Activated T-helper 2 cell treated with anti-CD3 and anti-CD28 coated beads, Interferon-gamma antibody, Interleukin-2, Interleukin-4, amounts not matched to agents 10 μg/mL and 5 μg/mL and 100 μg/mL, durations not matched to agents 14 hours and 24 hours and 36 hours (primary cell): ENCODE measurements around the gene FSIP2. TPM values are rescaled to one million over a fixed set of nuclear protein-coding genes. Genes with fewer than 3 reads are reported as not detected.

ENCODE experiments used
- DNase-seq: peaks from one replicate; pipeline ENCODE4 v3.0.0; 2021; ENCODE audit warnings: low spot score
- H3K27ac Mint-ChIP-seq: one replicate; pipeline ENCODE4 v1.8.0; 2021; ENCODE audit warnings: mixed read lengths
- H3K27me3 Mint-ChIP-seq: one replicate; pipeline ENCODE4 v1.8.0; 2021; ENCODE audit warnings: low read depth, mixed read lengths
- H3K36me3 Mint-ChIP-seq: one replicate; pipeline ENCODE4 v1.8.0; 2021; ENCODE audit warnings: low read depth, mixed read lengths
- H3K4me1 Mint-ChIP-seq: one replicate; pipeline ENCODE4 v1.8.0; 2021; ENCODE audit warnings: low read depth, mixed read lengths
- H3K4me3 Mint-ChIP-seq: one replicate; pipeline ENCODE4 v1.8.0; 2021; ENCODE audit warnings: low read depth, mild to moderate bottlenecking, moderate library complexity, mixed read lengths
- H3K9me3 Mint-ChIP-seq: one replicate; pipeline ENCODE4 v1.8.0; 2021; ENCODE audit warnings: mixed read lengths
- intact Hi-C: fragments of 100-400 bp; cut with micrococcal nuclease; formaldehyde crosslinking; loops from one replicate; pipeline ENCODE4 v1.15.1; 2023
- total RNA-seq: library from RNA; stranded (reverse); gene quantifications from 2 replicates; pipeline ENCODE4 v1.2.3, GENCODE V29; 2022

Gene FSIP2
- total RNA-seq, 1 donor from 2014 or later = 0.21 TPM

DNA sequence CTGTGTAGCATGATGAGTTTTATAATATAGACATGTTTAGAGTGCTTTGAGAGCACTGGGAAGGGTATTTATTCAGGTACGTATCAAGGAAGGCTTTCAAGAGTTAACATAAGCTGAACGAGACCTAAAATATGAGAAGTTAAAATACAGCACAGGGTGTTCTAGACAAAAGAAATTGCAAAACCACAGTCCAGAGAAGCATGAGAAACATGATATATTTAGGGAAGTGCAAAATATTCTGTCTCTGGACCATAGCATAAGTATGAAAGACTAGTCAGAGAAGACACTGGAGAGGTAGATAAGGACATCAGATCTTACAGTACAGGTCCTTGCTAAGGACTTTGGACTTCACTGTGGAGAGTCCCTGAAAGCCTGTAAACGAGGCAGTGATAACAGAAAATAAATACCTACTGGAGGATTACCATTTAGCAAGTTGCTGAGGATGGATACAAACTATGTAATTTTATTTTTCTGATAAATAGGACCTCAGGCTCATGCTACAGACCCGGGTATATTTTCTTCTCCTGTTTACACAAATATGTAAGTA lies 43.7 kb downstream of the FSIP2 start:
- no peaks in the 10 kb centered on the region for H3K9me3 Mint-ChIP-seq

GRCh38 chr2:185785156-185785555 lies 46.6 kb downstream of the FSIP2 start:
- intact Hi-C loops = no loop called here
- H3K27ac Mint-ChIP-seq = no peak overlapping the region
- H3K27me3 Mint-ChIP-seq = no peaks in the 10 kb centered on the region
- no peak for DNase-seq
- H3K9me3 Mint-ChIP-seq = no peaks in the 10 kb centered on the region
- no peaks in the 10 kb centered on the region for H3K4me1 Mint-ChIP-seq
- H3K4me3 Mint-ChIP-seq = no peak overlapping the region
- no peaks in the 10 kb centered on the region for H3K36me3 Mint-ChIP-seq

More for the DNA sequence above, 43.7 kb downstream of the FSIP2 start:
- no peak overlapping the region for H3K4me3 Mint-ChIP-seq
- intact Hi-C loops = no loop called here
- H3K27ac Mint-ChIP-seq = no peak overlapping the region
- no peaks in the 10 kb centered on the region for H3K27me3 Mint-ChIP-seq
- no peaks in the 10 kb centered on the region for H3K4me1 Mint-ChIP-seq
- DNase-seq = no peak
- no peaks in the 10 kb centered on the region for H3K36me3 Mint-ChIP-seq

- intact Hi-C loops = no loop called here
- Mint-ChIP-seq H3K9me3 (no peaks in the 10 kb centered on the region), H3K4me3 (no peak overlapping the region), H3K27me3 (no peaks in the 10 kb centered on the region), H3K4me1 (no peaks in the 10 kb centered on the region), H3K27ac (no peak overlapping the region), H3K36me3 (no peaks in the 10 kb centered on the region)
- no peak for DNase-seq
These were observed 47.4 kb downstream of the FSIP2 start for GRCh38 chr2:185785851-185786473.

GRCh38 chr2:185787227-185788145 lies 48.9 kb downstream of the FSIP2 start:
- intact Hi-C loops = no loop called here
- no peaks in the 10 kb centered on the region for H3K4me1 Mint-ChIP-seq
- DNase-seq = no peak
- H3K9me3 Mint-ChIP-seq = peaks cover 4% of the 10 kb centered on the region
- H3K4me3 Mint-ChIP-seq = no peak overlapping the region
- no peaks in the 10 kb centered on the region for H3K27me3 Mint-ChIP-seq
- H3K36me3 Mint-ChIP-seq = no peaks in the 10 kb centered on the region
- H3K27ac Mint-ChIP-seq = no peak overlapping the region

DNA sequence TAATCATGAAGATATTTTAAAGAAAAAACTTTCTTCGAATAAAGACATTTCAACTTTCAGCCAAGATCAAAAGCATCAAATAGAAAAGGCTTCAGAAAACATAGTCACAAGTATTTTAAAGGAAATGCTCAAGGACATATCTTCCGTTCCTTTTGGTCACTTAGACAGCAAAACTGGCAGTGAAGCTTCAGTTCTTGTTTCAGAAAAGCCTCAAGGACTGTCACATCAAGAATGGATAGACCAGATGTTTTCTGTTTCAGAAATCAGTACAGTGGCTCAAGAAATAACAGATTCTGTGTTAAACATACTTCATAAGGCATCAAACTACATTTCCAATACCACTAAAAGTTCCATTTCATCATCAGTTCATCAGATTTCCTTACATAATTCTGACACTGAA lies 51.8 kb downstream of the FSIP2 start:
- Mint-ChIP-seq H3K4me3 (no peak overlapping the region), H3K36me3 (no peaks in the 10 kb centered on the region), H3K9me3 (peaks cover 9% of the 10 kb centered on the region), H3K27ac (no peak overlapping the region), H3K27me3 (no peaks in the 10 kb centered on the region), H3K4me1 (no peaks in the 10 kb centered on the region)
- intact Hi-C loops = no loop called here
- DNase-seq = no peak

GRCh38 chr2:185793532-185794345 lies 55.1 kb downstream of the FSIP2 start:
- no peak overlapping the region for H3K4me3 Mint-ChIP-seq
- H3K36me3 Mint-ChIP-seq = no peaks in the 10 kb centered on the region
- H3K27ac Mint-ChIP-seq = no peak overlapping the region
- H3K4me1 Mint-ChIP-seq = peaks cover 6% of the 10 kb centered on the region
- intact Hi-C loops = no loop called here
- H3K27me3 Mint-ChIP-seq = no peaks in the 10 kb centered on the region
- no peak for DNase-seq
- H3K9me3 Mint-ChIP-seq = peaks cover 9% of the 10 kb centered on the region

- no peak for DNase-seq
- peaks cover 9% of the 10 kb centered on the region for H3K9me3 Mint-ChIP-seq
- no peak overlapping the region for H3K27ac Mint-ChIP-seq
- no peak overlapping the region for H3K4me3 Mint-ChIP-seq
- H3K4me1 Mint-ChIP-seq = peaks cover 6% of the 10 kb centered on the region
- no peaks in the 10 kb centered on the region for H3K27me3 Mint-ChIP-seq
- intact Hi-C loops = no loop called here
- H3K36me3 Mint-ChIP-seq = no peaks in the 10 kb centered on the region
These were observed 58.2 kb downstream of the FSIP2 start for GRCh38 chr2:185796758-185797157.

DNA sequence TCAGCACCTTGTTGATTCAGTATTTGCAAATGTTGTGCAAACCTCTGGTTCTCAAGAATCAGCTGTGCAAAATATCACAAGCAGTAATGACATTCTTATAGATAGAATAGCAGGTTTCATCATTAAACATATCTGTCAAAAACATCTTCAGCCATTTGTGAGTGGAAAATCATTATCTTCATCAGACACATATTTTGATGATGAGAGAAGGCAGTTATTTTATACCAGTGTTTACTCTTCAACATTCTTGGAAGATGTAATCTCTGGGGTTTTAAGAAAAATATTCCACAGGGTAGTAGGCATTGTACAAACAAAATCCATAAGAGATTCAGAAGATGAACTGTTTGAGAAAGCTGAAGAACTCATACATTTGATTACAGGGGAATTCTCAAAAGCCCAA lies 64.3 kb downstream of the FSIP2 start:
- Mint-ChIP-seq H3K4me3 (no peak overlapping the region), H3K27me3 (no peaks in the 10 kb centered on the region), H3K27ac (no peak overlapping the region), H3K36me3 (no peaks in the 10 kb centered on the region), H3K4me1 (no peaks in the 10 kb centered on the region), H3K9me3 (no peaks in the 10 kb centered on the region)
- intact Hi-C loops = no loop called here
- DNase-seq = no peak

- H3K4me1 Mint-ChIP-seq = no peaks in the 10 kb centered on the region
- no peak for DNase-seq
- no peaks in the 10 kb centered on the region for H3K27me3 Mint-ChIP-seq
- H3K36me3 Mint-ChIP-seq = no peaks in the 10 kb centered on the region
- H3K9me3 Mint-ChIP-seq = no peaks in the 10 kb centered on the region
- no peak overlapping the region for H3K27ac Mint-ChIP-seq
- intact Hi-C loops = no loop called here
- no peak overlapping the region for H3K4me3 Mint-ChIP-seq
These were observed 68.2 kb downstream of the FSIP2 start for GRCh38 chr2:185806783-185807182.

DNA sequence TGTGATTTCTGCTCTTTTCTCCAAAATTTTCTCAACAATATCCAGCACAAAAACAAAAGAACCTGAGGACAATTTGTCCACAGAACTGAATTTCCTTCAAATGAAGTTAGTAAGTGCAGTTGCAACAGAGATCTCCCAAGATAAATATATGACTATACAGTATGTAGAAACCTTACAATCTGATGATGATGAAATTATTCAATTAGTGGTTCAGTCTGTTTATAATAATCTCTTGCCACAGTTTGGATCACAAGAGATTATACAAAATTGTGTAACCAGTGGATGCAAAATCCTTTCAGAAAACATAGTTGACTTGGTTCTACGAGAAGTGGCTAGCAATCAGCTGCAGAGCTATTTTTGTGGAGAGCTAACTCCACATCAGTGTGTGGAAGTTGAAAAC lies 68.7 kb downstream of the FSIP2 start:
- H3K27me3 Mint-ChIP-seq = no peaks in the 10 kb centered on the region
- H3K27ac Mint-ChIP-seq = no peak overlapping the region
- H3K4me3 Mint-ChIP-seq = no peak overlapping the region
- H3K4me1 Mint-ChIP-seq = no peaks in the 10 kb centered on the region
- DNase-seq = no peak
- no peaks in the 10 kb centered on the region for H3K36me3 Mint-ChIP-seq
- intact Hi-C loops = no loop called here
- H3K9me3 Mint-ChIP-seq = no peaks in the 10 kb centered on the region

- Mint-ChIP-seq H3K4me3 (no peak overlapping the region), H3K9me3 (peaks cover 6% of the 10 kb centered on the region), H3K27ac (no peak overlapping the region), H3K36me3 (no peaks in the 10 kb centered on the region), H3K27me3 (no peaks in the 10 kb centered on the region), H3K4me1 (no peaks in the 10 kb centered on the region)
- no peak for DNase-seq
- intact Hi-C loops = no loop called here
These were observed 73.0 kb downstream of the FSIP2 start for GRCh38 chr2:185811580-185811979.

GRCh38 chr2:185813707-185814106 lies 75.1 kb downstream of the FSIP2 start:
- H3K36me3 Mint-ChIP-seq = no peaks in the 10 kb centered on the region
- DNase-seq = no peak
- intact Hi-C loops = no loop called here
- no peaks in the 10 kb centered on the region for H3K27me3 Mint-ChIP-seq
- no peak overlapping the region for H3K4me3 Mint-ChIP-seq
- peaks cover 20% of the 10 kb centered on the region for H3K9me3 Mint-ChIP-seq
- no peak overlapping the region for H3K27ac Mint-ChIP-seq
- no peaks in the 10 kb centered on the region for H3K4me1 Mint-ChIP-seq
